NCI-H2227 (cell line): ENCODE results near the gene GSK3B.
"Not testable (repeated sequence)": the region's sequence is repeated elsewhere in the genome, so short reads cannot be mapped to it uniquely, and the experiment has no call there.

Source experiments
- DNase-seq: peaks from one replicate; lab custom pipeline; 2025; ENCODE audit not compliant: unreplicated experiment; lab: John Stamatoyannopoulos, UW

The GSK3B gene

GRCh38 chr3:119888681-119889080, 205.6 kb downstream of the GSK3B start:
- DNase-seq, result not testable (repeated sequence)

DNA sequence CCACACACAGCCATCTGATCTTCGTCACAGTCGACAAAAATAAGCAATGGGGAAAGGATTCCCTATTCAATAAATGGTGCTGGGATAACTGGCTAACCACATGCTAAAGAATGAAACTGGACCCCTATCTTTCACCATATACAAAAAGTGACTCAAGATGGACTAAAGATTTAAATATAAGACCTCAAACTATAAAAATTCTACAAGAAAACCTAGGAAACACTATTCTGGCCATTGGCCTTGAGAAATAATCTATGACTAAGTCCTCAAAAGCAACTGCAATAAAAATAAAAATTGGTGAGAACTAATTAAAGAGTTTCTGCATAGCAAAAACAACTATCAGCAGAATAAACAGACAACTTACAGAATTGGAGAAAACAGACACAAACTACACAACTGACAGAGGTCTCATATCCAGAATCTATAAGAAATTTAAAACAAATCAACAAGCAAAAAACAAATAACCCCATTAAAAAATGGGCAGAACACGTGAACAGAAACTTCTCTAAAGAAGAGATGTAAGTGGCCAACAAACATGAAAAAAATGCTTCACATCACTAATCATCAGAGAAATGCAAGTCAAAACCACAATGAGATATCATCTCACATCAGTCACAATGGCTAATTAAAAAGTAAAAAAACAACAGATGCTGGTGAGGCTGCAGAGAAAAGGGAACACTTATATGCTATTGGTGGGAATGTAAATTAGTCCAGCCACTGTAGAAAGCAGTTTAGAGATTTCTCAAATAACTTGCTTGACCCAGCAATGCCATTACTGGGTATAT, 208.3 kb downstream of the GSK3B start:
- no peak for DNase-seq

DNA sequence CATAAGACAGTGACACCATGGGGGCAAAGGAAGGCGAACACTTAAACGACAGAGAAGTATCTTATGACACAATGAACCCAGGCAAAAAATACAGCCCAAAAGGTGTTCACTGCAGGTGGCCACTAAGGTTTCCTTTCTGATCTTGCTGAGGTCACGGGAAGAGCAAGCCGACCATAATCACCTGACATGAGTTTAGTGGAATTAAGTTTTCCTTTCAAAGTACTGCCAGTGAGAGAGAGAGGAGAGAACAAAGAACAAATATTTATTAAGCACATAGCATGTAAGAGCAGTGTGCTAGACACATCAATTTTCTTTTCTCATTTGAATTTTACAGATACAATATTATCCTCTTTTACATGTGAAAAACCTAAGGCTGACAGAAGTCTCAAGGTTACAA, 210.1 kb downstream of the GSK3B start:
- no peak for DNase-seq

- no peak for DNase-seq
These were observed 210.6 kb downstream of the GSK3B start for GRCh38 chr3:119883461-119884160.

DNA sequence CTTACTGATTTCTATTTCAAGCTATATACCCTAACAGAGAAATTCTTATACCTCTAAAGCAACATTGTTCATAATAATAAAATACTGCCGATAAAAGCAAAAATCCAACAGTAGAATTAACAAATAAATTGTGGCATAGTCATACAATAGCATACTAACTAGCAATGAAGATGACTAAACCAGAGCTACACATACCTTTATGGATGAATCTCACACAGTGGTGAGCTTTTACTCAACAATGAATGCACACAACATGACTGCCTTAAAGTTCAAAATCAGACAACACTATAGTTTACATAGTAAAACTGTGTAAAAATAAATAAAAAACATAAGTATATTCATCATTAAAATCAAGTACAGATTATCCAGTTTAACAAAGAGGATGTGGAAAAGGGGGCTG, 213.3 kb downstream of the GSK3B start:
- no peak for DNase-seq

- DNase-seq, result no peak
These were observed 220.6 kb downstream of the GSK3B start for GRCh38 chr3:119873646-119874045.

DNA sequence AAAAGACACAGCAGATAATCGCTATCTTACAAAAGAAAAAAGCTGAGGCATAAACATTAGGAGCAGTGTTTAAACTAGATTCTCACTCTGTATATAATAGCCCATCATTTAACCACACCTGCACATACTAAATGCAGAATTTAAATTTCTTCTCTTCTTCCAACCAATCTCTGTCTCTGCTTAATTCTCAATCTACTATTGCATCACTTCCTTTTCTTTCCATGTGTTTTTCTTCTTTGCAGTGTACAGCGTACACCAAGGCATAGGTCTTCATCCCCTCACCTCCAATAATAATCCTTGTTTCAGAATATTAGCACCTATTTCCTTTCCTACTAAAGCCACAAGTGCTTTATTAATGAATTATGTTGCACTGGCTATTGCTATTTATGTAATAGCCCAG, 221.5 kb downstream of the GSK3B start:
- no peak for DNase-seq

GRCh38 chr3:119871571-119871970, 222.7 kb downstream of the GSK3B start:
- DNase-seq, result no peak

GRCh38 chr3:119870512-119870911, 223.7 kb downstream of the GSK3B start:
- DNase-seq, result no peak

- no peak for DNase-seq
These were observed 229.8 kb downstream of the GSK3B start for GRCh38 chr3:119864476-119864875.

GRCh38 chr3:119862616-119863015, 231.6 kb downstream of the GSK3B start:
- no peak for DNase-seq

- no peak for DNase-seq
These were observed 232.6 kb downstream of the GSK3B start for GRCh38 chr3:119861681-119862080.

- no peak for DNase-seq
These were observed 234.5 kb downstream of the GSK3B start for GRCh38 chr3:119859728-119860127.

- no peak for DNase-seq
These were observed 235.3 kb downstream of the GSK3B start for GRCh38 chr3:119858957-119859356.

DNA sequence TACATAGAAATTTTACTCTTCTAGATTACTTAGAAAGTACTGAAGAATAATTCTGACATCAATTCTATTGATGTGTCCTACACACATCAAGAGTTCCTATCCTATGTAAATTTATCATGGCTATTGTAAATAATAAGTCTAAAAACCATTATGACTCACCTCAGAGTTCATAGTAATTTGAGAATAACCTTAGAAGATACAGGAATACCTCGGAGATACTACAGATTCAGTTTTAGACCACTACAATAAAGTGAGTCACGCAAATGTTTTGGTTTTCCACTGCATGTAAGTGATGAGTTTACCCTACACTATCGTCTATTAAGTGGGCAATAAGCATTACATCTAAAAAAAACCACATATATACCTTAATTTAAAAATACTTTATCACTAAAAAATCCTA, 237.6 kb downstream of the GSK3B start:
- DNase-seq, result no peak

GRCh38 chr3:119849126-119849525, 245.1 kb downstream of the GSK3B start:
- no peak for DNase-seq

GRCh38 chr3:119841808-119842471, 252.3 kb downstream of the GSK3B start:
- no peak for DNase-seq

DNA sequence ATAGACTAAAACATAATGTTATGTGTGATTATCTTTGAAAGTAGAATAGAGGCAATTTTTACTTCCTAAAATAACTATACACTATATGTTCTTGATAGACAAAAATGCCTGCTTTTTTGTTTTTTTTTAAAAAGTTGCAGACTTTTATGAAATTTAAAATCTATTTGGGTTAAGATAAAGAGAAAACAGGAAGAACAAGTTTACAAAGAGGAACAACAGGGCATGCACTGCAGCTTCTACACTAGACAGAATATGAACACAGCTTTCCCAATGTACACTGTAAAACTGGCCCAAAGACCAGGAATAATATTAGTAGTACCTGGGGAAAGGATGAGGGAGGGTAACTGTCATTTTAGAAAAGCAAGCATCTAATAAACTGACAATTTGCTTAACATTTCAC, 258.7 kb downstream of the GSK3B start:
- DNase-seq, result no peak

GRCh38 chr3:119834754-119835370, 259.4 kb downstream of the GSK3B start:
- no peak for DNase-seq

GRCh38 chr3:119831941-119832371, 262.3 kb downstream of the GSK3B start:
- DNase-seq, result no peak

DNA sequence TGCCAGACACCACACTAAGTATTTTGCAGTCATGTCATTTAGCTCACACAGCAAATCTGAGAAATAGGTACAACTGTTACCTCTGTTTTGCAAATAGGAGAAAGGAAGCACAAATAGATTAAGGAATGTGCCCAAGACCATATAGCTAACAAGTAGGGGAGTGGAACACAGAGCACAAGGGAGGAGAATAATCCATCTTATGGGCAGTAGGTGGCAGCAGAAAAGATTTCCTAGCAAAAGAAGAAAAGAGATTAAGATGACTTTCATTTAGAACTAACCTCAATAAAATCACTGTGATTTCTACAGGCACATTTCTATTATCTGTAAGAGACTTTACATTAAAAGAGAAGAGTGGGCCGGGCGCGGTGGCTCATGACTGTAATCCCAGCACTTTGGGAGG, 263.2 kb downstream of the GSK3B start:
- no peak for DNase-seq

GRCh38 chr3:119829420-119829819, 264.8 kb downstream of the GSK3B start:
- DNase-seq, result no peak
